Urinary bladder (tissue), 4 donors: Measurements from ENCODE around the gene AMBP. TPM values are rescaled to one million over a fixed set of nuclear protein-coding genes. Genes with fewer than 3 reads are reported as not detected.
"Not testable (repeated sequence)": the region's sequence is repeated elsewhere in the genome, so short reads cannot be mapped to it uniquely, and the experiment has no call there.

Experiments used
- DNase-seq: peaks from one replicate; pipeline ENCODE4 v3.0.0-alpha.2; 2015; ENCODE audit errors: extremely low spot score
- H3K27ac ChIP-seq: one replicate; pipeline ENCODE4 v1.5.1; 2013; ENCODE audit warnings: low read depth, mild to moderate bottlenecking, moderate library complexity
- H3K36me3 ChIP-seq: one replicate; pipeline ENCODE4 v1.6.1; 2013; ENCODE audit warnings: mild to moderate bottlenecking, moderate library complexity; ENCODE audit not compliant: insufficient read depth
- H3K4me1 ChIP-seq: one replicate; pipeline ENCODE4 v1.6.1; 2013; ENCODE audit warnings: mild to moderate bottlenecking, moderate library complexity; ENCODE audit not compliant: insufficient read depth
- H3K4me3 ChIP-seq: one replicate; pipeline ENCODE4 v1.5.1; 2013; ENCODE audit warnings: low read depth, low read length
- WGBS: extraction: QIAGEN DNeasy Blood & Tissue Kit; methylation state at CpG from one replicate; pipeline ENCODE4 v1.1.7; 2013; 5-methylcytosine and 5-hydroxymethylcytosine counted together
- polyA plus RNA-seq: library from polyadenylated mRNA; stranded (reverse); fragments of 200-250 nt; gene quantifications from one replicate; pipeline ENCODE4 v1.2.3, GENCODE V29; 2013
- total RNA-seq: library from RNA; depleted of rRNA; stranded (reverse); fragments of >200 nt; gene quantifications from one replicate; pipeline ENCODE4 v1.2.3, GENCODE V29; 2014
- donor health status: healthy with polysubstance abuse.
- donor health status: healthy.

AMBP gene
- total and polyA plus RNA-seq, 2 donors = 2.4 TPM; not detected in 1

GRCh38 chr9:114051281-114051680 lies 26.8 kb downstream of the AMBP start:
- 95% methylated on average over 15 of the region's 15 CpGs for WGBS
- no peaks in the 10 kb centered on the region for H3K4me1 ChIP-seq
- no peak overlapping the region for H3K4me3 ChIP-seq
- no peak for DNase-seq
- no peaks in the 10 kb centered on the region for H3K36me3 ChIP-seq
- no peak overlapping the region for H3K27ac ChIP-seq

DNA sequence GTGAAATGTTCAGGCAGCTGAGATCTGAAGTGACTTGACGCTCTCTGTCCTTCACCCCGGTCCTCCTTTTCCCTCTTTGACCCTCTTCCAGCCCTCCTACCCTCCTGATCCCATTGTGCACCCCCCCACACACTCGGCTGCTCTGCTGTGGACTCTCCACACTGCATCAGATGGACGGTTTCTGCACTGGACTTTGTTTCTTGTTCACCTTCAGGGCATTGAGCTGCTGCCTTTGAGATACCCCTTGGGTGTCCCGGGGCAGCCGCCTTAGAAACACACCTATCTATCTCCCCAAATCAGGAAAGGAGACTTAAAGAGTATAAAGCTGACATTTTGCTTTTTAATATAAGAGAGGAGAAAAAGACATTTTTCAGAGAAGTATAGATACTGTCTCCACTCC lies 27.5 kb downstream of the AMBP start:
- Histone ChIP-seq H3K4me1 (no peaks in the 10 kb centered on the region), H3K36me3 (no peaks in the 10 kb centered on the region), H3K27ac (no peak overlapping the region), H3K4me3 (no peak overlapping the region)
- WGBS = 91% methylated on average over 6 of the region's 6 CpGs
- DNase-seq = no peak

GRCh38 chr9:114050226-114050568 lies 27.9 kb downstream of the AMBP start:
- no peaks in the 10 kb centered on the region for H3K4me1 ChIP-seq
- H3K36me3 ChIP-seq = no peaks in the 10 kb centered on the region
- 91% methylated on average over 11 of the region's 11 CpGs for WGBS
- no peak for DNase-seq
- no peak overlapping the region for H3K4me3 ChIP-seq
- no peak overlapping the region for H3K27ac ChIP-seq

- 96% methylated on average over 40 of the region's 40 CpGs for WGBS
- Histone ChIP-seq H3K36me3 (no peaks in the 10 kb centered on the region), H3K4me3 (no peak overlapping the region), H3K4me1 (no peaks in the 10 kb centered on the region), H3K27ac (no peak overlapping the region)
- DNase-seq = no peak
These were observed 28.5 kb downstream of the AMBP start for GRCh38 chr9:114049441-114050225.

DNA sequence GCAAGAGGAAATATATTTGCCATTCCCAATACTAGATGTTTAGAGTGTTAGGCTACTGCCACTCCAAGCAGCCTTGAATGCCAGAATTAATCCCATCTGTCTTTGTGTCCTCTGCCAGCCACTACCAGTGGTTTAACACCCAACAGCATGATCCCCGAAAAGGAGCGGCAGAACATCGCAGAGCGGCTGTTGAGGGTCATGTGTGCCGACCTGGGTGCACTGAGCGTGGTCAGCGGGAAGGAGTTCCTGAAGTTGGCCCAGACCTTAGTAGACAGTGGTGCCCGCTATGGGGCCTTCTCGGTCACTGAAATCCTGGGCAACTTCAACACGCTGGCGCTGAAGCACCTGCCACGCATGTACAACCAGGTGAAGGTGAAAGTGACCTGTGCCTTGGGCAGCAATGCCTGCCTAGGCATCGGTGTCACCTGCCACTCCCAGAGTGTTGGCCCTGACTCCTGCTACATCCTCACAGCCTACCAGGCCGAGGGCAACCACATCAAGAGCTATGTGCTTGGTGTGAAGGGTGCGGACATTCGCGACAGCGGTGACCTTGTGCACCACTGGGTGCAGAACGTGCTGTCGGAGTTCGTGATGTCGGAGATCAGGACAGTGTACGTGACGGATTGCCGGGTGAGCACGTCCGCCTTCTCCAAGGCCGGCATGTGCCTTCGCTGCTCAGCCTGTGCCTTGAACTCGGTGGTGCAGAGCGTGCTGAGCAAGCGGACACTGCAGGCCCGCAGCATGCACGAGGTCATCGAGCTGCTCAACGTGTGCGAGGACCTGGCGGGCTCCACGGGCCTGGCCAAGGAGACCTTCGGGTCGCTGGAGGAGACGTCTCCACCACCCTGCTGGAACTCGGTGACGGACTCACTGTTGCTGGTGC lies 29.3 kb downstream of the AMBP start:
- no peak overlapping the region for H3K27ac ChIP-seq
- WGBS = 97% methylated on average over 44 of the region's 44 CpGs
- H3K36me3 ChIP-seq = no peaks in the 10 kb centered on the region
- no peak overlapping the region for H3K4me3 ChIP-seq
- no peak for DNase-seq
- H3K4me1 ChIP-seq = no peaks in the 10 kb centered on the region

DNA sequence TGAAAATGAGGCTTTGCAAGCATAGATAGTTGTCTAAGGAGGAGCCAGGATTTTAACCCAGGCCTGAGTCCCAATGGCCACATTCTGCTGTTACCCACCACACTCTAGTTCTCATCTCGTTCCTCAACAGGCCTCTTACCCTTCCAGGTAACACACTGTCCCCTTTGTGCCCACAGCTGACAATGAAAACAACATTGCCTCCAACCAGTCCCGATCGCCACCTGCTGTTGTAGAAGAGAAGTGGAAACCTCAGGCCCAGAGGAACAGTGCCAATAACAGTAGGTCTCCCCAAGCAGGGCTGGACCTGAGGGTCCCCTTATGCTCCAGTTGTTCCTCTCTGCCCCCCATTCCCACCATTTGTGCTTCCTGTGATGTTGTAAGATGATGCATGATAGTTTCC lies 30.4 kb downstream of the AMBP start:
- no peak overlapping the region for H3K4me3 ChIP-seq
- no peaks in the 10 kb centered on the region for H3K36me3 ChIP-seq
- H3K4me1 ChIP-seq = no peaks in the 10 kb centered on the region
- no peak overlapping the region for H3K27ac ChIP-seq
- 86% methylated on average over 3 of the region's 3 CpGs for WGBS
- DNase-seq = no peak

GRCh38 chr9:114046875-114047274 lies 31.2 kb downstream of the AMBP start:
- Histone ChIP-seq H3K4me3 (no peak overlapping the region), H3K27ac (no peak overlapping the region), H3K36me3 (no peaks in the 10 kb centered on the region), H3K4me1 (no peaks in the 10 kb centered on the region)
- no peak for DNase-seq
- WGBS = 87% methylated on average over 1 of the region's 1 CpG

GRCh38 chr9:114046237-114046755 lies 31.8 kb downstream of the AMBP start:
- WGBS = 94% methylated on average over 4 of the region's 4 CpGs
- Histone ChIP-seq H3K36me3 (no peaks in the 10 kb centered on the region), H3K4me1 (no peaks in the 10 kb centered on the region), H3K27ac (no peak overlapping the region), H3K4me3 (no peak overlapping the region)
- DNase-seq = no peak

GRCh38 chr9:114043660-114044059 lies 34.4 kb downstream of the AMBP start:
- H3K4me3 ChIP-seq, H3K36me3 ChIP-seq, H3K27ac ChIP-seq, DNase-seq, H3K4me1 ChIP-seq: not testable (repeated sequence)

DNA sequence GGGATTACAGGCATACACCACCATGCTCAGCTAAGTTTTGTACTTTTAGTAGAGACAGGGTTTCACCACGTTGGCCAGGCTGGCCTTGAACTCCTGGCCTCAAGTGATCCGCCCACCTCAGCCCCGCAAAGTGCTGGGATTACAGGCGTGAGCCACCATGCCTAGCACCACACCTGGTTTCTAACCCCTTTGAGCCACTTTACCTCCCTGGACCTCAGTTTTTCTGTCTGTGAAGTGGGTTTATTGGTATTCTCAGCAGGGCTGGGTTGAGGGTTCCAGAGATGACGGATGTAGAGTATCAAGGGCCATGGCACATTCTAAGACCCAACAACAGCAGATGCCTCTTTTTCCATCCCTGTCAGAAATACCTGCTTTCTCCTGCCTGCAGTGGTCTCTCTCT lies 38.6 kb downstream of the AMBP start:
- no peak for DNase-seq
- no peak overlapping the region for H3K4me3 ChIP-seq
- 93% methylated on average over 5 of the region's 5 CpGs for WGBS
- H3K36me3 ChIP-seq = no peaks in the 10 kb centered on the region
- no peaks in the 10 kb centered on the region for H3K4me1 ChIP-seq
- H3K27ac ChIP-seq = no peak overlapping the region

GRCh38 chr9:114038724-114039313 lies 39.3 kb downstream of the AMBP start:
- 95% methylated on average over 13 of the region's 13 CpGs for WGBS
- H3K27ac ChIP-seq = no peak overlapping the region
- no peak overlapping the region for H3K4me3 ChIP-seq
- no peaks in the 10 kb centered on the region for H3K4me1 ChIP-seq
- DNase-seq = no peak
- no peaks in the 10 kb centered on the region for H3K36me3 ChIP-seq

DNA sequence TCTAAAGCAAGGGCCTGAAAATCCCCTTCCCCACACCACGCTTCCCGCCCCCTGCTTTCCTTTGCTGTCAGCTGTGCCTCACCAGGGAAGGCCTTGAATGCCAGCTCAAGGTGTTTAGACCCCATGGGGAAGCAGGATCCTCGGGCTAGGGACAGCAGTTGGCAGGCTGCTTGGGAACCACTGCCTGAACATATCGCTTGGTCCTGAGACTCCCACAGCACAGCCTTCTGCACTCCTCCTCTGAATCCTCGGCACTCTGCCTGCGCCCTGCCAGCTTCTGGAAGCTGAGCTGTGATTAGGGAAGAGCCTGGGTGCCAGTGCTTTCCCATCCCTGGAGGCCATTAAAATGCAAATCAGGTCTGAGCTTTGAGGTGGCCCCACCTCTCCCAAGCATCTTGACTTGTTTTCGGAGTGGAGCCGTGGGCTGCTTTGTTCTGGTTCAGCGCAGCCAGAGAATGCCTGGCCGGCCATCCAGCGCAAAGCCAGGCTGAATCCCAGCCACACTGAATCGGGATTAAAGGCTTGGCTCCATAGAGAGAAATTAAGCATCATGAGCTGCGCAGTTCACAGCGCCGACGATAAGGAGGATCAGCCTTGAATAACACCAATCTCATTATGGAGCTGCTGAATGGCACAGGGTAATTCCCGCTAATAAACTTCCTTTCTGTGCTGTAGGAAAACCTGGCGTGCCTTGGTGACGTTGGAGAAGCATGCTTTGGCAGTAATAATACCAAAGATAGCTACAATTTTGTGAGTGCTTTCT lies 40.0 kb downstream of the AMBP start:
- H3K4me3 ChIP-seq = no peak overlapping the region
- no peak overlapping the region for H3K27ac ChIP-seq
- H3K4me1 ChIP-seq = no peaks in the 10 kb centered on the region
- 73% methylated on average over 19 of the region's 19 CpGs for WGBS
- no peak for DNase-seq
- H3K36me3 ChIP-seq = no peaks in the 10 kb centered on the region

- 95% methylated on average over 5 of the region's 5 CpGs for WGBS
- Histone ChIP-seq H3K36me3 (no peaks in the 10 kb centered on the region), H3K27ac (no peak overlapping the region), H3K4me1 (no peaks in the 10 kb centered on the region), H3K4me3 (no peak overlapping the region)
- DNase-seq = no peak
These were observed 40.9 kb downstream of the AMBP start for GRCh38 chr9:114037249-114037648.
